ENCODE measurements around the gene TAX1BP1.
"Not testable (repeated sequence)": the region's sequence is repeated elsewhere in the genome, so short reads cannot be mapped to it uniquely, and the experiment has no call there.

DNA sequence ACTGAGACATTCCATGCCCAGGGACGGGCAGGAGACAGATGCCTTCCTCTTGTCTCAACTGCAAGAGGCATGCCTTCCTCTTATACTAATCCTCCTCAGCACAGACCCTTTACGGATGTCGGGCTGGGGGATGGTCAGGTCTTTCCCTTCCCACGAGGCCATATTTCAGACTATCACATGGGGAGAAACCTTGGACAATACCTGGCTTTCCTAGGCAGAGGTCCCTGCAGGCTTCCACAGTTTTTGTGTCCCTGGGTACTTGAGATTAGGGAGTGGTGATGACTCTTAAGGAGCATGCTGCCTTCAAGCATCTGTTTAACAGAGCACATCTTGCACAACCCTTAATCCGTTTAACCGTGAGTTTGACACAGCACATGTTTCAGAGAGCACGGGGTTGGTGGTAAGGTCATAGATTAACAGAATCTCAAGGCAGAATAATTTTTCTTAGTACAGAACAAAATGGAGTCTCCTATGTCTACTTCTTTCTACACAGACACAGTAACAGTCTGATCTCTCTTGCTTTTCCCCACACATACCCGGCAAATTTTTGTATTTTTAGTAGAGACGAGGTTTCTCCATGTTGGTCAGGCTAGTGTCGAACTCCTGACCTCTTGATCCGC is 2.2 kb downstream of the TAX1BP1 start:
- not testable (repeated sequence) for TF ChIP-seq POLR2A (IDR thresholded peaks at IDR 0.05; ENCODE audit: low read length); GATA1 (IDR thresholded peaks at IDR 0.05; ENCODE audit: low read depth, low read length)

Measured in erythroblast (primary cell).